ENCODE measurements around the gene KCNQ1. TPM values are rescaled to one million over a fixed set of nuclear protein-coding genes. Genes with fewer than 3 reads are reported as not detected.

The KCNQ1 gene
- total RNA-seq, 1 experiment from 2014 or later = 2.3 TPM

GRCh38 chr11:2751523-2752203 is 306.9 kb downstream of the KCNQ1 start:
- Mint-ChIP-seq H3K27me3 (ENCODE audit: low read depth) (peaks cover 88% of the 10 kb centered on the region), H3K36me3 (ENCODE audit: insufficient read depth in 1 of 3, low read depth in 3 of 3) (0 out of 7 replicates have a peak, but pooled peaks cover 0 to 3% (median 0%) of the 10 kb centered on the region in 3 experiments), H3K4me1 (peaks cover 0 to 9% of the 10 kb centered on the region in 2 experiments; a peak in 1 of 4 replicates), H3K4me3 (no peak overlapping the region), H3K27ac (peak overlapping the region in 1 of 3 experiments; percentile 12; a peak in 1 of 7 replicates), H3K9me3 (peaks cover 7 to 21% of the 10 kb centered on the region in 2 experiments; a peak in 4 of 5 replicates)
- Histone ChIP-seq H3K4ac (ENCODE audit: low read depth, low read length) (no peak overlapping the region), H2BK15ac (ENCODE audit: low read depth, low read length) (no peak overlapping the region), H2BK120ac (ENCODE audit: low read depth, low read length, poor library complexity, severe bottlenecking) (no peak overlapping the region), H4K5ac (ENCODE audit: insufficient read length, low read depth, low read length) (no peak overlapping the region), H3K79me2 (ENCODE audit: insufficient read depth, low read length) (no peaks in the 10 kb centered on the region), H2BK12ac (ENCODE audit: insufficient read length, low read depth, low read length) (no peak overlapping the region), H2BK5ac (ENCODE audit: insufficient read length, low read length) (no peak overlapping the region), H3K27ac (ENCODE audit: insufficient read length, low read depth, low read length) (no peak overlapping the region), H3K9me3 (ENCODE audit: control insufficient read depth, low read depth, low read length) (no peaks in the 10 kb centered on the region), H3K23ac (ENCODE audit: insufficient read length, low read depth, low read length) (no peak overlapping the region), H4K20me1 (ENCODE audit: control insufficient read depth, insufficient read depth, insufficient read length) (no peaks in the 10 kb centered on the region), H3K79me1 (ENCODE audit: insufficient read depth, low read depth, low read length, poor library complexity, severe bottlenecking) (no peaks in the 10 kb centered on the region), H4K91ac (ENCODE audit: insufficient read length, low read depth, low read length) (no peak overlapping the region), H2AK5ac (ENCODE audit: insufficient read length, low read length) (no peak overlapping the region), H3K18ac (ENCODE audit: insufficient read length, low read depth, low read length) (no peak overlapping the region), H3K9ac (ENCODE audit: extremely low read depth, insufficient read length, low read length) (no peak overlapping the region), H3K27me3 (ENCODE audit: insufficient read depth, low read length) (peaks cover 6% of the 10 kb centered on the region; the same call in 1 of the 2 replicates), H3K14ac (ENCODE audit: insufficient read depth, low read length) (no peak overlapping the region), H2BK20ac (ENCODE audit: low read depth, low read length, poor library complexity, severe bottlenecking) (no peak overlapping the region), H3K23me2 (ENCODE audit: insufficient read length, low read depth, low read length, poor library complexity, severe bottlenecking) (no peaks in the 10 kb centered on the region), H3T11ph (ENCODE audit: low read length) (no peak overlapping the region), H3K4me2 (ENCODE audit: insufficient read depth, insufficient read length, low read length) (no peak overlapping the region), H4K8ac (replicated peaks; ENCODE audit: insufficient read length, low read depth, low read length) (no peak overlapping the region), H2AFZ (ENCODE audit: low read length) (no peak overlapping the region), H3K56ac (ENCODE audit: insufficient read length, low read depth, low read length) (no peak overlapping the region), H3K4me1 (ENCODE audit: insufficient read depth, low read length) (no peaks in the 10 kb centered on the region)
- TF ChIP-seq, protein P1, sequence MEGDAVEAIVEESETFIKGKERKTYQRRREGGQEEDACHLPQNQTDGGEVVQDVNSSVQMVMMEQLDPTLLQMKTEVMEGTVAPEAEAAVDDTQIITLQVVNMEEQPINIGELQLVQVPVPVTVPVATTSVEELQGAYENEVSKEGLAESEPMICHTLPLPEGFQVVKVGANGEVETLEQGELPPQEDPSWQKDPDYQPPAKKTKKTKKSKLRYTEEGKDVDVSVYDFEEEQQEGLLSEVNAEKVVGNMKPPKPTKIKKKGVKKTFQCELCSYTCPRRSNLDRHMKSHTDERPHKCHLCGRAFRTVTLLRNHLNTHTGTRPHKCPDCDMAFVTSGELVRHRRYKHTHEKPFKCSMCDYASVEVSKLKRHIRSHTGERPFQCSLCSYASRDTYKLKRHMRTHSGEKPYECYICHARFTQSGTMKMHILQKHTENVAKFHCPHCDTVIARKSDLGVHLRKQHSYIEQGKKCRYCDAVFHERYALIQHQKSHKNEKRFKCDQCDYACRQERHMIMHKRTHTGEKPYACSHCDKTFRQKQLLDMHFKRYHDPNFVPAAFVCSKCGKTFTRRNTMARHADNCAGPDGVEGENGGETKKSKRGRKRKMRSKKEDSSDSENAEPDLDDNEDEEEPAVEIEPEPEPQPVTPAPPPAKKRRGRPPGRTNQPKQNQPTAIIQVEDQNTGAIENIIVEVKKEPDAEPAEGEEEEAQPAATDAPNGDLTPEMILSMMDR (conservative IDR thresholded peaks at IDR 0.05) = no peak
- DNase-seq = no peak
- whole genome bisulfite sequencing (ENCODE audit: extremely low coverage, insufficient read length, low lambda C conversion rate) = no CpG with 5 or more reads among the region's 24 CpGs

Data from H9 (cell line).